A673 (cell line): ENCODE results near the gene STUM. TPM values are rescaled to one million over a fixed set of nuclear protein-coding genes. Genes with fewer than 3 reads are reported as not detected.

Experiments used
- BruUV-seq: library from RNA; stranded (reverse); fragments of 400-500 nt; replicated peaks from 2 replicates; lab custom pipeline; 2021; lab: Mats Ljungman, UMichigan
- CTCF ChIA-PET: fragments of 300-600 bp; sonication (Branson Sonifier 250); formaldehyde crosslinking; loops from one replicate; lab custom pipeline; 2022; ENCODE audit warnings: antibody characterized with exemption; lab: Charles Lee
- POLR2A ChIA-PET: fragments of 300-600 bp; sonication (Branson Sonifier 250); formaldehyde crosslinking; loops from one replicate; lab custom pipeline; 2022; ENCODE audit warnings: antibody characterized with exemption; ENCODE audit not compliant: low non-redundant PET; lab: Charles Lee
- DNase-seq: peaks from one replicate; pipeline ENCODE4 v3.0.0-alpha.2; 2015; ENCODE audit warnings: low spot score
- H3K27ac ChIP-seq: fragments of 200-600 bp; sonication (generic); 2 replicates; pipeline ENCODE4 v1.5.1; 2016; ENCODE audit warnings: mixed run types, low read depth, mild to moderate bottlenecking, mixed read lengths, antibody characterized with exemption, low read length; ENCODE audit not compliant: poor library complexity, severe bottlenecking
- H3K27me3 ChIP-seq: fragments of 200-600 bp; sonication (generic); replicated peaks from 2 replicates; pipeline ENCODE4 v1.6.1; 2017; ENCODE audit warnings: mixed run types, low read depth, mild to moderate bottlenecking, mixed read lengths, antibody characterized with exemption, low read length; ENCODE audit not compliant: insufficient read depth, poor library complexity
- H3K36me3 ChIP-seq: fragments of 200-600 bp; sonication (generic); 2 replicates; pipeline ENCODE4 v1.6.1; 2016; ENCODE audit warnings: mixed run types, mild to moderate bottlenecking, mixed read lengths, antibody characterized with exemption, low read length; ENCODE audit not compliant: insufficient read depth, poor library complexity, severe bottlenecking
- H3K4me1 ChIP-seq: fragments of 200-600 bp; sonication (generic); 2 replicates; pipeline ENCODE4 v1.6.1; 2017; ENCODE audit warnings: mixed run types, mild to moderate bottlenecking, mixed read lengths, antibody characterized with exemption, low read length; ENCODE audit not compliant: insufficient read depth, poor library complexity, severe bottlenecking
- H3K4me3 ChIP-seq: fragments of 200-600 bp; sonication (generic); 2 replicates; pipeline ENCODE4 v1.5.1; 2016; ENCODE audit warnings: low read depth, mixed run types, mild to moderate bottlenecking, mixed read lengths, low read length; ENCODE audit not compliant: poor library complexity, severe bottlenecking
- H3K9me3 ChIP-seq: fragments of 200-600 bp; sonication (generic); 2 replicates; pipeline ENCODE4 v1.6.1; 2016; ENCODE audit warnings: mixed run types, low read depth, mild to moderate bottlenecking, mixed read lengths, antibody characterized with exemption, low read length; ENCODE audit not compliant: poor library complexity, severe bottlenecking
- EZH2 ChIP-seq: fragments of 200-600 bp; sonication (generic); IDR thresholded peaks from 2 replicates; pipeline ENCODE4 v1.6.1; 2017; ENCODE audit warnings: borderline replicate concordance, low read depth, mild to moderate bottlenecking, mixed read lengths, antibody characterized with exemption, low read length; ENCODE audit not compliant: poor library complexity, severe bottlenecking
- intact Hi-C: fragments of 100-400 bp; cut with micrococcal nuclease; formaldehyde crosslinking; loops from one replicate; pipeline ENCODE4 v1.10.0; 2022; ENCODE audit not compliant: unreplicated experiment
- total RNA-seq: library from RNA; stranded (reverse); gene quantifications from 2 replicates; pipeline ENCODE4 v1.2.3, GENCODE V29; 2021
- TF ChIP-seq, protein P1 (sequence below): fragments of 300-800, 200-600 bp; sonication (generic); conservative IDR thresholded peaks from 2 replicates; pipeline ENCODE4 v1.5.1; 2017; ENCODE audit warnings: low read depth, mild to moderate bottlenecking, antibody characterized with exemption, low read length, moderate library complexity, mixed read lengths

Gene STUM
- total RNA-seq, 1 experiment from 2014 or later: 0.54 TPM

DNA sequence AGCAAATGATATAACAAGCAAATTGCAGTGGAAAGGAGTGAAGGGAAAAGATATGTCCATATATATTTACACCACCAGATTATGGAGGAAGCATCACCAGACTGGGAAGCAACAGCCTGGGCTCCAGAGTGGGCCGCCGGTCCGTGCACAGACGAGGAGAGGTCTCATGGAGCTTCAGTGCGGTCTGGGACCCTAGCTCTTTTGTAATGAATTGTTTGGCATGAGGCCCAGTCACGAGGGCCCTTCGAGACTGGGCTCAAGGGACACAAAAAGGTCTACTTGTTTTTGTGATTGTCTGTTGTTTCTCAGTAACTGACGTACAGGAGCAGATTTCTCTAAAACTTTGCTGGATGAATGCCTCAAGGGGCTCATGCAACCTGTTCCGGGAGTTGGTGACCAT lies 12.9 kb upstream of the STUM start:
- BruUV-seq: no TSS peak
- CTCF ChIA-PET: no interaction called here
- TF ChIP-seq, protein P1, sequence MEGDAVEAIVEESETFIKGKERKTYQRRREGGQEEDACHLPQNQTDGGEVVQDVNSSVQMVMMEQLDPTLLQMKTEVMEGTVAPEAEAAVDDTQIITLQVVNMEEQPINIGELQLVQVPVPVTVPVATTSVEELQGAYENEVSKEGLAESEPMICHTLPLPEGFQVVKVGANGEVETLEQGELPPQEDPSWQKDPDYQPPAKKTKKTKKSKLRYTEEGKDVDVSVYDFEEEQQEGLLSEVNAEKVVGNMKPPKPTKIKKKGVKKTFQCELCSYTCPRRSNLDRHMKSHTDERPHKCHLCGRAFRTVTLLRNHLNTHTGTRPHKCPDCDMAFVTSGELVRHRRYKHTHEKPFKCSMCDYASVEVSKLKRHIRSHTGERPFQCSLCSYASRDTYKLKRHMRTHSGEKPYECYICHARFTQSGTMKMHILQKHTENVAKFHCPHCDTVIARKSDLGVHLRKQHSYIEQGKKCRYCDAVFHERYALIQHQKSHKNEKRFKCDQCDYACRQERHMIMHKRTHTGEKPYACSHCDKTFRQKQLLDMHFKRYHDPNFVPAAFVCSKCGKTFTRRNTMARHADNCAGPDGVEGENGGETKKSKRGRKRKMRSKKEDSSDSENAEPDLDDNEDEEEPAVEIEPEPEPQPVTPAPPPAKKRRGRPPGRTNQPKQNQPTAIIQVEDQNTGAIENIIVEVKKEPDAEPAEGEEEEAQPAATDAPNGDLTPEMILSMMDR: no peak
- no peak for TF ChIP-seq EZH2
- Histone ChIP-seq H3K4me1 (no peaks in the 10 kb centered on the region), H3K36me3 (no peaks in the 10 kb centered on the region), H3K4me3 (no peak overlapping the region), H3K27me3 (no peaks in the 10 kb centered on the region), H3K27ac (no peak overlapping the region), H3K9me3 (no peaks in the 10 kb centered on the region)
- intact Hi-C loops: no loop called here
- no peak for DNase-seq
- POLR2A ChIA-PET: no interaction called here

- intact Hi-C loops: no loop called here
- Histone ChIP-seq H3K36me3 (no peaks in the 10 kb centered on the region), H3K4me3 (no peak overlapping the region), H3K27ac (no peak overlapping the region), H3K27me3 (no peaks in the 10 kb centered on the region), H3K9me3 (no peaks in the 10 kb centered on the region), H3K4me1 (no peaks in the 10 kb centered on the region)
- BruUV-seq: no TSS peak
- POLR2A ChIA-PET: no interaction called here
- CTCF ChIA-PET: interaction anchor here (1.2 kb wide), 1 partner anchor 9 kb away, joined by 3 read pairs; no protein-coding TSS in a partner anchor
- no peak for TF ChIP-seq EZH2
- TF ChIP-seq, protein P1: no peak
- DNase-seq: no peak
These were observed 7.3 kb upstream of the STUM start for GRCh38 chr1:226541231-226541630.

GRCh38 chr1:226541631-226542622 lies 6.6 kb upstream of the STUM start:
- POLR2A ChIA-PET: no interaction called here

More at GRCh38 chr1:226541631-226542622, 6.6 kb upstream of the STUM start:
- Histone ChIP-seq H3K27ac (no peak overlapping the region), H3K4me1 (no peaks in the 10 kb centered on the region), H3K27me3 (no peaks in the 10 kb centered on the region), H3K36me3 (no peaks in the 10 kb centered on the region), H3K9me3 (no peaks in the 10 kb centered on the region), H3K4me3 (no peak overlapping the region)
- peak; percentile 19 for DNase-seq
- no peak for TF ChIP-seq EZH2
- TF ChIP-seq, protein P1: no peak
- intact Hi-C loops: no loop called here
- no TSS peak for BruUV-seq
- CTCF ChIA-PET: no interaction called here
